Kidney epithelial cell (primary cell): ENCODE data around the gene ATP8B4. TPM values are rescaled to one million over a fixed set of nuclear protein-coding genes. Genes with fewer than 3 reads are reported as not detected.
"Not testable (repeated sequence)": the region's sequence is repeated elsewhere in the genome, so short reads cannot be mapped to it uniquely, and the experiment has no call there.

ENCODE experiments used
- DNase-seq: peaks from one replicate; pipeline ENCODE4 v3.0.0-alpha.2; 2010; ENCODE audit warnings: low read depth
- H3K27me3 ChIP-seq: 2 replicates; pipeline ENCODE4 v1.6.0; 2011; ENCODE audit warnings: low read length; ENCODE audit not compliant: control insufficient read depth, insufficient read depth
- H3K36me3 ChIP-seq: 2 replicates; pipeline ENCODE4 v1.5.1; 2011; ENCODE audit warnings: low read length; ENCODE audit not compliant: control insufficient read depth, insufficient read depth
- H3K4me3 ChIP-seq: 2 replicates; pipeline ENCODE4 v1.5.1; 2011; ENCODE audit warnings: low read depth, mild to moderate bottlenecking, control low read depth, low read length
- total RNA-seq: library from RNA; depleted of rRNA; stranded (reverse); fragments of >200 nt; gene quantifications from 2 replicates; pipeline ENCODE4 v1.2.3, GENCODE V29; 2015
- TF ChIP-seq, protein P1 (sequence below): IDR thresholded peaks from 2 replicates; pipeline ENCODE4 v1.5.1; 2011; ENCODE audit warnings: mild to moderate bottlenecking, moderate library complexity, low read length, control low read depth, inconsistent platforms; ENCODE audit not compliant: insufficient read depth, poor library complexity, severe bottlenecking

ATP8B4 gene
- total RNA-seq, 1 donor from 2014 or later, result 0.25 TPM

GRCh38 chr15:50135031-50135551 is 16.1 kb upstream of the ATP8B4 start:
- no peak for DNase-seq
- Histone ChIP-seq H3K4me3 (no peak overlapping the region), H3K27me3 (no peaks in the 10 kb centered on the region), H3K36me3 (no peaks in the 10 kb centered on the region)
- TF ChIP-seq, protein P1, sequence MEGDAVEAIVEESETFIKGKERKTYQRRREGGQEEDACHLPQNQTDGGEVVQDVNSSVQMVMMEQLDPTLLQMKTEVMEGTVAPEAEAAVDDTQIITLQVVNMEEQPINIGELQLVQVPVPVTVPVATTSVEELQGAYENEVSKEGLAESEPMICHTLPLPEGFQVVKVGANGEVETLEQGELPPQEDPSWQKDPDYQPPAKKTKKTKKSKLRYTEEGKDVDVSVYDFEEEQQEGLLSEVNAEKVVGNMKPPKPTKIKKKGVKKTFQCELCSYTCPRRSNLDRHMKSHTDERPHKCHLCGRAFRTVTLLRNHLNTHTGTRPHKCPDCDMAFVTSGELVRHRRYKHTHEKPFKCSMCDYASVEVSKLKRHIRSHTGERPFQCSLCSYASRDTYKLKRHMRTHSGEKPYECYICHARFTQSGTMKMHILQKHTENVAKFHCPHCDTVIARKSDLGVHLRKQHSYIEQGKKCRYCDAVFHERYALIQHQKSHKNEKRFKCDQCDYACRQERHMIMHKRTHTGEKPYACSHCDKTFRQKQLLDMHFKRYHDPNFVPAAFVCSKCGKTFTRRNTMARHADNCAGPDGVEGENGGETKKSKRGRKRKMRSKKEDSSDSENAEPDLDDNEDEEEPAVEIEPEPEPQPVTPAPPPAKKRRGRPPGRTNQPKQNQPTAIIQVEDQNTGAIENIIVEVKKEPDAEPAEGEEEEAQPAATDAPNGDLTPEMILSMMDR, result no peak

GRCh38 chr15:50134524-50135024 is 15.5 kb upstream of the ATP8B4 start:
- peak; percentile 75 for DNase-seq
- Histone ChIP-seq H3K4me3 (no peak overlapping the region), H3K27me3 (no peaks in the 10 kb centered on the region), H3K36me3 (no peaks in the 10 kb centered on the region)
- TF ChIP-seq, protein P1, result no peak

DNA sequence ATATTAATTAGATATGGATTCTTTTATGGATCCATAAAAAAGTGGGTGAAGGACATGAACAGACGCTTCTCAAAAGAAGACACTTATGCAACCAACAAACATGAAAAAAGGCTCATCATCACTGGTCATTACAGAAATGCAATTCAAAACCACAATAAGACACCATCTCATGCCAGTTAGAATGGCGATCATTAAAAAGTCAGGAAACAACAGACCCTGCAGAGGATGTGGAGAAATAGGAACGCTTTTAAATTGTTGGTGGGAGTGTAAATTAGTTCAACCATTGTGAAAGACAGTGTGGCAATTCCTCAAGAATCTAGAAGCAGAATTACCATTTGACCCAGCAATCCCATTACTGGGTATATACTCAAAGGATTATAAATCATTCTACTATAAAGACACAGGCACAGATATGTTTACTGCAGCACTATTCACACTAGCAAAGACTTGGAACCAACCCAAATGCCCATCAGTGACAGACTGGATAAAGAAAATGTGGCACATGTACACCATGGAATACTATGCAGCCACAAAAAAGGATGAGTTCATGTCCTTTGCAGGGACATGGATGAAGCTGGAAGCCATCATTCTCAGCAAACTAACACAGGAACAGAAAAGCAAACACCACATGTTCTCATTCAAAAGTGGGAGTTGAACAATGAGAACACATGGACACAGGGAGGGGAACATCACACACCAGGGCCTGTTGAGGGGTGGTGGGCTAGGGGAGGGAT is 13.4 kb upstream of the ATP8B4 start:
- H3K27me3 ChIP-seq, H3K36me3 ChIP-seq, H3K4me3 ChIP-seq, DNase-seq: not testable (repeated sequence)

DNA sequence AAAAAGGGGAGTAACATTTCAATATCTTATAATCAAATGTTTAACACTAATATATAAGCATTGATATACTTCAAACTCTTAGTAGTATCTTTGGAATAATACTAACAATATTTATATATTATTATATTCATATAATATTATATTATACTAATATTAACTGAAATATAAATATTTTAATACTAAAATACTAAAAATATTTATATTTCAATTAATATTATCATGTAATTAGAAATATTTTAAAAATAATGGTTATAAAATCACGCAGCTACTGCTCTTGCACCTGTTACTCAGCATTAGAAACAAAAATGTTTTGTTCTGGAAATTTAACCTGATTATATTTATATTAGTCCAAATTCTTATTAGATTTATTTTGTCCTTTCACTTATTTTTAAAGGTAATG is 12.6 kb upstream of the ATP8B4 start:
- DNase-seq, result no peak
- Histone ChIP-seq H3K4me3 (no peak overlapping the region), H3K27me3 (no peaks in the 10 kb centered on the region), H3K36me3 (no peaks in the 10 kb centered on the region)
- TF ChIP-seq, protein P1, result no peak

DNA sequence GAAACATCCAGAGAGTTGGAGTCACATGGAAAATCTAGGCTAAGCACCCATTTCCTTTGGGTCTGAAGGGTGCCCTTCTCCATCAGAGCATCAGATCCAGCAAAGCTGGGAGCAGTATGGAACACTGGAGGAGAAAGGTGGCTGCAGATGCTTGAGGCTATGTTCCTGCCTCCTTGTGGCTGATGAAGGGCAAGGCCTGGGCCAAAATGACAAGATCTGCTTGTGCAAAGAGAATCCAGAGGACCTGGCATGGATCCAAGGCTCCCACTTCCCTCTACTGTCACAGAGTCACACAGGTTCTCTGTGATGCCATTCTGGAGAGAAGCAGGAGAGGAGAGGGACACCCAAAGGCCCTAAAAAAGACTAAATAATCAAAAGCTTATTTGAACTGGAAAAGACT is 9.2 kb upstream of the ATP8B4 start:
- TF ChIP-seq, protein P1, result no peak
- Histone ChIP-seq H3K4me3 (no peak overlapping the region), H3K36me3 (no peaks in the 10 kb centered on the region), H3K27me3 (no peaks in the 10 kb centered on the region)
- no peak for DNase-seq

GRCh38 chr15:50127255-50127777 is 8.3 kb upstream of the ATP8B4 start:
- no peak for DNase-seq
- Histone ChIP-seq H3K4me3 (no peak overlapping the region), H3K36me3 (no peaks in the 10 kb centered on the region), H3K27me3 (no peaks in the 10 kb centered on the region)
- TF ChIP-seq, protein P1, result no peak
